ENCODE measurements around the gene OR9Q1.

GRCh38 chr11:58047818-58048217 is 24.1 kb downstream of the OR9Q1 start:
- TF ChIP-seq CTCF (optimal IDR thresholded peaks at IDR 0.05 in 1 of 3, IDR thresholded peaks at IDR 0.05 in 1 of 3, conservative IDR thresholded peaks at IDR 0.05 in 1 of 3; ENCODE audit: extremely low read depth in 1 of 3, insufficient read depth in 2 of 3, low read length in 3 of 3): no peak
- no peak for TF ChIP-seq EZH2 (IDR thresholded peaks at IDR 0.05; ENCODE audit: low read length)

All from keratinocyte (primary cell).